Brain pericyte (primary cell): Measurements from ENCODE around the gene MAVS.
A peak's percentile ranks its signal among the peaks of the same experiment; 100 is the strongest.

Experiments
- DNase-seq: peaks from one replicate; pipeline ENCODE4 v3.0.0-alpha.2; 2012; ENCODE audit warnings: low read depth, low spot score

Gene MAVS

GRCh38 chr20:3846740-3847428 is at the start of gene MAVS:
Gene MAVS (plus strand): TSS chr20:3846834. CDS start chr20:3854625, 7,791 bp downstream.
- no peak for DNase-seq

- DNase-seq = no peak
These were observed 49.4 kb upstream of the MAVS start for GRCh38 chr20:3797226-3797545.

- no peak for DNase-seq
These were observed 48.9 kb upstream of the MAVS start for GRCh38 chr20:3797592-3798372.

- DNase-seq = no peak
These were observed 48.3 kb upstream of the MAVS start for GRCh38 chr20:3798373-3798768.

GRCh38 chr20:3798908-3799248 is 47.8 kb upstream of the MAVS start:
- no peak for DNase-seq

GRCh38 chr20:3800256-3800877 is 46.3 kb upstream of the MAVS start:
- no peak for DNase-seq

- no peak for DNase-seq
These were observed 45.8 kb upstream of the MAVS start for GRCh38 chr20:3800878-3801260.

- no peak for DNase-seq
These were observed 45.3 kb upstream of the MAVS start for GRCh38 chr20:3801299-3801698.

GRCh38 chr20:3801846-3802245 is 44.8 kb upstream of the MAVS start:
- no peak for DNase-seq

- no peak for DNase-seq
These were observed 44.0 kb upstream of the MAVS start for GRCh38 chr20:3802524-3803239.

- no peak for DNase-seq
These were observed 43.3 kb upstream of the MAVS start for GRCh38 chr20:3803289-3803688.

GRCh38 chr20:3803854-3804253 is 42.8 kb upstream of the MAVS start:
- DNase-seq = no peak

GRCh38 chr20:3804254-3804751 is 42.3 kb upstream of the MAVS start:
- no peak for DNase-seq

- DNase-seq = no peak
These were observed 41.9 kb upstream of the MAVS start for GRCh38 chr20:3804781-3805180.

- no peak for DNase-seq
These were observed 38.1 kb upstream of the MAVS start for GRCh38 chr20:3808544-3808943.

GRCh38 chr20:3811467-3812258 is 35.0 kb upstream of the MAVS start:
- DNase-seq = peak; percentile 99

- no peak for DNase-seq
These were observed 34.4 kb upstream of the MAVS start for GRCh38 chr20:3812259-3812681.

- DNase-seq = no peak
These were observed 33.4 kb upstream of the MAVS start for GRCh38 chr20:3812975-3813847.

GRCh38 chr20:3813848-3814581 is 32.6 kb upstream of the MAVS start:
- no peak for DNase-seq
